Activated naive CD4-positive, alpha-beta T cell treated with anti-CD3 and anti-CD28 coated beads, Interleukin-2, amount 10 ng/mL, durations not matched to agents 7 days and 5 days (primary cell): Measurements from ENCODE around the gene SLC16A8.

Source experiments
- CTCF ChIA-PET: fragments of 350-600 bp; sonication (Branson Sonifier 250); formaldehyde crosslinking; loops from one replicate; lab custom pipeline; 2021; ENCODE audit warnings: antibody characterized with exemption; lab: Charles Lee
- DNase-seq: peaks from one replicate; pipeline ENCODE4 v3.0.0-alpha.2; 2020
- H3K27ac Mint-ChIP-seq: one replicate; pipeline ENCODE4 v1.8.0; 2021; ENCODE audit warnings: mild to moderate bottlenecking, moderate library complexity, mixed read lengths
- H3K27me3 Mint-ChIP-seq: one replicate; pipeline ENCODE4 v1.8.0; 2021; ENCODE audit warnings: mild to moderate bottlenecking, mixed read lengths
- H3K36me3 Mint-ChIP-seq: one replicate; pipeline ENCODE4 v1.8.0; 2021; ENCODE audit warnings: mixed read lengths
- H3K4me1 Mint-ChIP-seq: one replicate; pipeline ENCODE4 v1.8.0; 2021; ENCODE audit warnings: mixed read lengths
- H3K4me3 Mint-ChIP-seq: one replicate; pipeline ENCODE4 v1.8.0; 2021; ENCODE audit warnings: mild to moderate bottlenecking, moderate library complexity, mixed read lengths
- H3K9me3 Mint-ChIP-seq: one replicate; pipeline ENCODE4 v1.8.0; 2021; ENCODE audit warnings: mixed read lengths

SLC16A8 gene

GRCh38 chr22:38083931-38084631 is at the start of gene SLC16A8:
Gene SLC16A8 (minus strand): TSS chr22:38084184. CDS start chr22:38082873, 1,311 bp downstream.
- no peaks in the 10 kb centered on the region for H3K9me3 Mint-ChIP-seq
- no peaks in the 10 kb centered on the region for H3K36me3 Mint-ChIP-seq
- no peak for DNase-seq
- no peaks in the 10 kb centered on the region for H3K4me1 Mint-ChIP-seq
- H3K27ac Mint-ChIP-seq: no peak within 1 kb of the TSS
- CTCF ChIA-PET: no interaction called here
- H3K27me3 Mint-ChIP-seq: peaks cover 74% of the 10 kb centered on the region
- no peak within 1 kb of the TSS for H3K4me3 Mint-ChIP-seq

GRCh38 chr22:38133331-38133730 is 49.3 kb upstream of the SLC16A8 start:
- peak; percentile 5 for DNase-seq
- CTCF ChIA-PET: no interaction called here
- Mint-ChIP-seq H3K36me3 (peaks cover 18% of the 10 kb centered on the region), H3K9me3 (no peaks in the 10 kb centered on the region), H3K27me3 (no peaks in the 10 kb centered on the region), H3K27ac (no peak overlapping the region), H3K4me1 (no peaks in the 10 kb centered on the region), H3K4me3 (no peak overlapping the region)

- Mint-ChIP-seq H3K4me3 (no peak overlapping the region), H3K9me3 (no peaks in the 10 kb centered on the region), H3K4me1 (no peaks in the 10 kb centered on the region), H3K27ac (no peak overlapping the region), H3K36me3 (peaks cover 17% of the 10 kb centered on the region), H3K27me3 (no peaks in the 10 kb centered on the region)
- peak; percentile 5 for DNase-seq
- CTCF ChIA-PET: no interaction called here
These were observed 48.8 kb upstream of the SLC16A8 start for GRCh38 chr22:38132794-38133193.

- H3K4me1 Mint-ChIP-seq: no peaks in the 10 kb centered on the region
- peaks cover 16% of the 10 kb centered on the region for H3K36me3 Mint-ChIP-seq
- no peak overlapping the region for H3K4me3 Mint-ChIP-seq
- no peak overlapping the region for H3K27ac Mint-ChIP-seq
- H3K27me3 Mint-ChIP-seq: no peaks in the 10 kb centered on the region
- no peaks in the 10 kb centered on the region for H3K9me3 Mint-ChIP-seq
- no peak for DNase-seq
- CTCF ChIA-PET: no interaction called here
These were observed 48.2 kb upstream of the SLC16A8 start for GRCh38 chr22:38132136-38132535.

GRCh38 chr22:38131399-38131798 is 47.4 kb upstream of the SLC16A8 start:
- CTCF ChIA-PET: no interaction called here
- no peaks in the 10 kb centered on the region for H3K4me1 Mint-ChIP-seq
- no peaks in the 10 kb centered on the region for H3K9me3 Mint-ChIP-seq
- DNase-seq: no peak
- H3K4me3 Mint-ChIP-seq: no peak overlapping the region
- no peaks in the 10 kb centered on the region for H3K27me3 Mint-ChIP-seq
- no peak overlapping the region for H3K27ac Mint-ChIP-seq
- H3K36me3 Mint-ChIP-seq: peaks cover 16% of the 10 kb centered on the region

- Mint-ChIP-seq H3K36me3 (peaks cover 6% of the 10 kb centered on the region), H3K27ac (no peak overlapping the region), H3K4me1 (no peaks in the 10 kb centered on the region), H3K27me3 (no peaks in the 10 kb centered on the region), H3K9me3 (no peaks in the 10 kb centered on the region), H3K4me3 (no peak overlapping the region)
- CTCF ChIA-PET: interaction anchor here (0.7 to 1.2 kb wide), 2 partner anchors 15 to 100 kb away, joined by 3 read pairs; no protein-coding TSS in a partner anchor
- no peak for DNase-seq
These were observed 45.9 kb upstream of the SLC16A8 start for GRCh38 chr22:38129856-38130255.

- CTCF ChIA-PET: interaction anchor here (1.2 to 1.4 kb wide), 2 partner anchors 14 to 101 kb away, joined by 3 read pairs; no protein-coding TSS in a partner anchor
- no peak for DNase-seq
- Mint-ChIP-seq H3K27me3 (no peaks in the 10 kb centered on the region), H3K4me1 (peaks cover 5% of the 10 kb centered on the region), H3K4me3 (no peak overlapping the region), H3K27ac (no peak overlapping the region), H3K9me3 (no peaks in the 10 kb centered on the region), H3K36me3 (peaks cover 6% of the 10 kb centered on the region)
These were observed 45.0 kb upstream of the SLC16A8 start for GRCh38 chr22:38129021-38129420.

- no peak for DNase-seq
These were observed 43.9 kb upstream of the SLC16A8 start for GRCh38 chr22:38127869-38128268.

GRCh38 chr22:38126928-38127668 is 43.1 kb upstream of the SLC16A8 start:
- CTCF ChIA-PET: no interaction called here
- no peaks in the 10 kb centered on the region for H3K9me3 Mint-ChIP-seq
- no peak overlapping the region for H3K27ac Mint-ChIP-seq
- H3K4me3 Mint-ChIP-seq: no peak overlapping the region
- H3K36me3 Mint-ChIP-seq: no peaks in the 10 kb centered on the region
- DNase-seq: no peak
- no peaks in the 10 kb centered on the region for H3K27me3 Mint-ChIP-seq
- peaks cover 5% of the 10 kb centered on the region for H3K4me1 Mint-ChIP-seq

More at GRCh38 chr22:38127869-38128268, 43.9 kb upstream of the SLC16A8 start:
- CTCF ChIA-PET: interaction anchor here (1.4 kb wide), 1 partner anchor 13 kb away, joined by 3 read pairs; no protein-coding TSS in a partner anchor
- no peak overlapping the region for H3K27ac Mint-ChIP-seq
- no peak overlapping the region for H3K4me3 Mint-ChIP-seq
- no peaks in the 10 kb centered on the region for H3K9me3 Mint-ChIP-seq
- H3K4me1 Mint-ChIP-seq: peaks cover 5% of the 10 kb centered on the region
- no peaks in the 10 kb centered on the region for H3K27me3 Mint-ChIP-seq
- peaks cover 3% of the 10 kb centered on the region for H3K36me3 Mint-ChIP-seq

- Mint-ChIP-seq H3K4me3 (no peak overlapping the region), H3K27me3 (no peaks in the 10 kb centered on the region), H3K9me3 (no peaks in the 10 kb centered on the region), H3K27ac (no peak overlapping the region), H3K4me1 (peaks cover 5% of the 10 kb centered on the region), H3K36me3 (no peaks in the 10 kb centered on the region)
- no peak for DNase-seq
- CTCF ChIA-PET: no interaction called here
These were observed 41.8 kb upstream of the SLC16A8 start for GRCh38 chr22:38125751-38126201.

- Mint-ChIP-seq H3K4me1 (peaks cover 5% of the 10 kb centered on the region), H3K27me3 (no peaks in the 10 kb centered on the region), H3K36me3 (no peaks in the 10 kb centered on the region), H3K27ac (no peak overlapping the region), H3K4me3 (no peak overlapping the region), H3K9me3 (no peaks in the 10 kb centered on the region)
- no peak for DNase-seq
- CTCF ChIA-PET: no interaction called here
These were observed 41.1 kb upstream of the SLC16A8 start for GRCh38 chr22:38125038-38125610.

- CTCF ChIA-PET: no interaction called here
- Mint-ChIP-seq H3K36me3 (no peaks in the 10 kb centered on the region), H3K9me3 (no peaks in the 10 kb centered on the region), H3K4me1 (peaks cover 5% of the 10 kb centered on the region), H3K27ac (peak overlapping the region; percentile 45), H3K4me3 (no peak overlapping the region), H3K27me3 (no peaks in the 10 kb centered on the region)
- DNase-seq: no peak
These were observed 40.4 kb upstream of the SLC16A8 start for GRCh38 chr22:38124236-38124974.

- H3K9me3 Mint-ChIP-seq: no peaks in the 10 kb centered on the region
- no peaks in the 10 kb centered on the region for H3K27me3 Mint-ChIP-seq
- H3K4me1 Mint-ChIP-seq: peaks cover 5% of the 10 kb centered on the region
- peaks cover 1% of the 10 kb centered on the region for H3K36me3 Mint-ChIP-seq
- no peak overlapping the region for H3K27ac Mint-ChIP-seq
- no peak for DNase-seq
- CTCF ChIA-PET: interaction anchor here (0.9 to 1.0 kb wide), 2 partner anchors 9 to 58 kb away, joined by 3 read pairs; no protein-coding TSS in a partner anchor
- H3K4me3 Mint-ChIP-seq: no peak overlapping the region
These were observed 38.6 kb upstream of the SLC16A8 start for GRCh38 chr22:38122616-38123015.
